Ishikawa (cell line): ENCODE measurements around the gene STMN1.

ENCODE experiments used
- EP300 ChIP-seq: IDR thresholded peaks from 2 replicates; pipeline ENCODE4 v1.6.1; 2012; ENCODE audit warnings: borderline replicate concordance
- MAX ChIP-seq: IDR thresholded peaks from 2 replicates; pipeline ENCODE4 v1.6.1; 2012
- NFIC ChIP-seq: IDR thresholded peaks from 2 replicates; pipeline ENCODE4 v1.6.1; 2012
- RAD21 ChIP-seq: IDR thresholded peaks from 2 replicates; pipeline ENCODE4 v1.6.1; 2012; ENCODE audit warnings: low read depth
- TAF1 ChIP-seq: IDR thresholded peaks from 2 replicates; pipeline ENCODE4 v1.6.1; 2012; ENCODE audit warnings: low read depth, mild to moderate bottlenecking
- USF1 ChIP-seq: IDR thresholded peaks from 2 replicates; pipeline ENCODE4 v1.6.1; 2012

GRCh38 chr1:25945761-25946160 lies 39.5 kb upstream of the STMN1 start:
- TF ChIP-seq NFIC (no peak), MAX (no peak), TAF1 (no peak), USF1 (no peak), RAD21 (no peak), EP300 (no peak)
